ENCODE data around the gene PROB1. TPM values are rescaled to one million over a fixed set of nuclear protein-coding genes. Genes with fewer than 3 reads are reported as not detected.
"Not testable (repeated sequence)": the region's sequence is repeated elsewhere in the genome, so short reads cannot be mapped to it uniquely, and the experiment has no call there.

The PROB1 gene
- total RNA-seq, 1 donor from 2014 or later: 2.2 TPM

- no peak for TF ChIP-seq CTCF (IDR thresholded peaks at IDR 0.05; ENCODE audit: unreplicated experiment)
- no peak for DNase-seq (ENCODE audit: low spot score, unreplicated experiment)
- Mint-ChIP-seq H3K27me3 (no peaks in the 10 kb centered on the region), H3K4me3 (ENCODE audit: low read depth) (no peak overlapping the region), H3K9me3 (ENCODE audit: low read depth) (no peaks in the 10 kb centered on the region), H3K4me1 (ENCODE audit: low read depth) (no peaks in the 10 kb centered on the region), H3K27ac (no peak overlapping the region), H3K36me3 (ENCODE audit: insufficient read depth) (peaks cover 24% of the 10 kb centered on the region)
Measured at GRCh38 chr5:139363937-139364336, 31.0 kb downstream of the PROB1 start.

- H3K36me3 Mint-ChIP-seq (ENCODE audit: insufficient read depth): peaks cover 30% of the 10 kb centered on the region
- no peaks in the 10 kb centered on the region for H3K27me3 Mint-ChIP-seq
- DNase-seq (ENCODE audit: low spot score, unreplicated experiment): no peak
- no peak overlapping the region for H3K4me3 Mint-ChIP-seq (ENCODE audit: low read depth)
- H3K9me3 Mint-ChIP-seq (ENCODE audit: low read depth): no peaks in the 10 kb centered on the region
- no peak for TF ChIP-seq CTCF (IDR thresholded peaks at IDR 0.05; ENCODE audit: unreplicated experiment)
- H3K4me1 Mint-ChIP-seq (ENCODE audit: low read depth): peaks cover 5% of the 10 kb centered on the region
- no peak overlapping the region for H3K27ac Mint-ChIP-seq
Measured at GRCh38 chr5:139361835-139362429, 33.0 kb downstream of the PROB1 start.

- H3K9me3 Mint-ChIP-seq (ENCODE audit: low read depth): no peaks in the 10 kb centered on the region
- H3K36me3 Mint-ChIP-seq (ENCODE audit: insufficient read depth): peaks cover 29% of the 10 kb centered on the region
- H3K27ac Mint-ChIP-seq: no peak overlapping the region
- TF ChIP-seq CTCF (IDR thresholded peaks at IDR 0.05; ENCODE audit: unreplicated experiment): no peak
- peaks cover 5% of the 10 kb centered on the region for H3K4me1 Mint-ChIP-seq (ENCODE audit: low read depth)
- no peaks in the 10 kb centered on the region for H3K27me3 Mint-ChIP-seq
- no peak overlapping the region for H3K4me3 Mint-ChIP-seq (ENCODE audit: low read depth)
- no peak for DNase-seq (ENCODE audit: low spot score, unreplicated experiment)
Measured at GRCh38 chr5:139360384-139360783, 34.5 kb downstream of the PROB1 start.

- no peak for TF ChIP-seq CTCF (IDR thresholded peaks at IDR 0.05; ENCODE audit: unreplicated experiment)
Measured at GRCh38 chr5:139358064-139358463, 36.8 kb downstream of the PROB1 start.

GRCh38 chr5:139355900-139356299 is 39.0 kb downstream of the PROB1 start:
- H3K27ac Mint-ChIP-seq; DNase-seq (ENCODE audit: low spot score, unreplicated experiment); H3K9me3 Mint-ChIP-seq (ENCODE audit: low read depth); H3K4me3 Mint-ChIP-seq (ENCODE audit: low read depth); H3K27me3 Mint-ChIP-seq; H3K4me1 Mint-ChIP-seq (ENCODE audit: low read depth): not testable (repeated sequence)
- H3K36me3 Mint-ChIP-seq (ENCODE audit: insufficient read depth): peaks cover 22% of the 10 kb centered on the region

More at GRCh38 chr5:139358064-139358463, 36.8 kb downstream of the PROB1 start:
- Mint-ChIP-seq H3K4me1 (ENCODE audit: low read depth) (peaks cover 5% of the 10 kb centered on the region), H3K4me3 (ENCODE audit: low read depth) (no peak overlapping the region), H3K27me3 (no peaks in the 10 kb centered on the region), H3K27ac (no peak overlapping the region), H3K9me3 (ENCODE audit: low read depth) (peaks cover 6% of the 10 kb centered on the region), H3K36me3 (ENCODE audit: insufficient read depth) (peaks cover 22% of the 10 kb centered on the region)
- no peak for DNase-seq (ENCODE audit: low spot score, unreplicated experiment)

- H3K9me3 Mint-ChIP-seq (ENCODE audit: low read depth): peaks cover 6% of the 10 kb centered on the region
- H3K4me3 Mint-ChIP-seq (ENCODE audit: low read depth): no peak overlapping the region
- H3K27ac Mint-ChIP-seq: no peak overlapping the region
- peaks cover 20% of the 10 kb centered on the region for H3K36me3 Mint-ChIP-seq (ENCODE audit: insufficient read depth)
- H3K27me3 Mint-ChIP-seq: no peaks in the 10 kb centered on the region
- no peak for DNase-seq (ENCODE audit: low spot score, unreplicated experiment)
- no peak for TF ChIP-seq CTCF (IDR thresholded peaks at IDR 0.05; ENCODE audit: unreplicated experiment)
- peaks cover 5% of the 10 kb centered on the region for H3K4me1 Mint-ChIP-seq (ENCODE audit: low read depth)
Measured at GRCh38 chr5:139354186-139354585, 40.7 kb downstream of the PROB1 start.

GRCh38 chr5:139347863-139348262 is 47.0 kb downstream of the PROB1 start:
- not testable (repeated sequence) for H3K27me3 Mint-ChIP-seq; H3K27ac Mint-ChIP-seq; H3K9me3 Mint-ChIP-seq (ENCODE audit: low read depth); H3K4me3 Mint-ChIP-seq (ENCODE audit: low read depth); DNase-seq (ENCODE audit: low spot score, unreplicated experiment)
- peaks cover 14% of the 10 kb centered on the region for H3K4me1 Mint-ChIP-seq (ENCODE audit: low read depth)
- peaks cover 17% of the 10 kb centered on the region for H3K36me3 Mint-ChIP-seq (ENCODE audit: insufficient read depth)

- not testable (repeated sequence) for DNase-seq (ENCODE audit: low spot score, unreplicated experiment); H3K9me3 Mint-ChIP-seq (ENCODE audit: low read depth); H3K27me3 Mint-ChIP-seq
- peaks cover 21% of the 10 kb centered on the region for H3K4me1 Mint-ChIP-seq (ENCODE audit: low read depth)
- H3K36me3 Mint-ChIP-seq (ENCODE audit: insufficient read depth): peaks cover 17% of the 10 kb centered on the region
- peak overlapping the region; percentile 56 for H3K27ac Mint-ChIP-seq
- H3K4me3 Mint-ChIP-seq (ENCODE audit: low read depth): peak overlapping the region; percentile 16
Measured at GRCh38 chr5:139345442-139345841, 49.5 kb downstream of the PROB1 start.

All from progenitor cell of endocrine pancreas (in vitro differentiated cells).